Jurkat, Clone E6-1 (cell line): ENCODE results near the gene POR.

Experiments used
- DNase-seq: peaks from one replicate; pipeline ENCODE4 v3.0.0-alpha.2; 2011; ENCODE audit warnings: low read depth, low spot score
- H3K4me3 ChIP-seq: 2 replicates; pipeline ENCODE4 v1.5.1; 2011; ENCODE audit warnings: mild to moderate bottlenecking, low read length, control low read depth, moderate library complexity

Gene POR

DNA sequence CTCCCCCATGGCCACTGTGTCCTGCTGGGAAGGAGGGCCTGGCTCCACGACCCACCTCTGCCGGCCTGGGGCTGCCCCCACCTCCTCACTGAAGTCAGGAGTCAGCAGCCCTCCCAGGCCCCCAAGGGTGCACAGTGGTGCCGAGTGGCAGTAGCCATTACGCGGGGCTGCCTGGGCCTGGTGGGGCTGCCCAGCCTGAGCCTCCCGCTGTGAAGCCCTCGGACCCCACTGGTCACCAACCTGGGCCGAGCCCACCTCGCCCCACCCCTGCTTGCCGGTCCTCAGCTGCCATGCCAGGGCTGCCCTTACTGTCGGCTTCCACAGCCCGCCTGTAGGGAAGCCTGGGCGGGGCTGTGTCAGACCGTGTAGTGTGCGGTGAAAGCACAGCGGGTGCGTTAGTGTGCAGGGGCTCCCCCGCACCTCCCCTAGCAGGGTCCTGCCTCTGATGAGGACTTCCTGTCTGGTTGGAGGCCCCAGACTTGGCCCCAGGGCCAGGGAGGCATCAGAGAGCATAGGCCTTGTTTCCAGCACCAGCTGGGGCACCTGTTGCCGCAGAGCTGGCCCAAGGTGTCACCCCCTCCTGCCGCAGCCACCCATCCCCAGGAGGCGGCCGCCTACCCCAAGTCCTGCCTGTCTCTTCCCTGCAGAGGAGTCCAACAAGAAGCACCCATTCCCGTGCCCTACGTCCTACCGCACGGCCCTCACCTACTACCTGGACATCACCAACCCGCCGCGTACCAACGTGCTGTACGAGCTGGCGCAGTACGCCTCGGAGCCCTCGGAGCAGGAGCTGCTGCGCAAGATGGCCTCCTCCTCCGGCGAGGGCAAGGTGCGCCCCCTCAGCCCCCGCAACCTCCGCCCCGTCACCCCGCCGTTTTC lies 69.4 kb downstream of the POR start:
- no peak for DNase-seq
- H3K4me3 ChIP-seq, result no peak overlapping the region

DNA sequence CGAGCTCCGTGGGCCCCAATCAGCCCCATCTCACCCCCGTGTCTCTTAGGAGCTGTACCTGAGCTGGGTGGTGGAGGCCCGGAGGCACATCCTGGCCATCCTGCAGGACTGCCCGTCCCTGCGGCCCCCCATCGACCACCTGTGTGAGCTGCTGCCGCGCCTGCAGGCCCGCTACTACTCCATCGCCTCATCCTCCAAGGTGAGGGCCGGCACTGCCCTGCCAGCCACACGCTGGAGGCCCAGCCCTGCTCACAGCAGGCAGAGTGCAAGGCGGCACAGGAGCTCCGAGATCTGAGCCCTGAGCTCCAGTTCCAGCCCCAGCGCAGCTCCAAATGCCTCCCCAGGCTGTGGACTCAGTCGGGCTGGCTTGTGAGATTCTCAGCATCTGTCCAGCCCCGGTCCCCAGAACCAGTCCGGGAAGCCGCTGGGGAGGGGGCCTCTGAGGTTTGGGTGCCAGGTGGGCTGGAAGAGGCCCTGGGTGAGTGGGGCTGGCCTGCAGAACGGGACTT lies 70.1 kb downstream of the POR start:
- H3K4me3 ChIP-seq, result no peak overlapping the region
- no peak for DNase-seq

- no peak overlapping the region for H3K4me3 ChIP-seq
- no peak for DNase-seq
Observed at GRCh38 chr7:75985518-75986146, 70.7 kb downstream of the POR start.

DNA sequence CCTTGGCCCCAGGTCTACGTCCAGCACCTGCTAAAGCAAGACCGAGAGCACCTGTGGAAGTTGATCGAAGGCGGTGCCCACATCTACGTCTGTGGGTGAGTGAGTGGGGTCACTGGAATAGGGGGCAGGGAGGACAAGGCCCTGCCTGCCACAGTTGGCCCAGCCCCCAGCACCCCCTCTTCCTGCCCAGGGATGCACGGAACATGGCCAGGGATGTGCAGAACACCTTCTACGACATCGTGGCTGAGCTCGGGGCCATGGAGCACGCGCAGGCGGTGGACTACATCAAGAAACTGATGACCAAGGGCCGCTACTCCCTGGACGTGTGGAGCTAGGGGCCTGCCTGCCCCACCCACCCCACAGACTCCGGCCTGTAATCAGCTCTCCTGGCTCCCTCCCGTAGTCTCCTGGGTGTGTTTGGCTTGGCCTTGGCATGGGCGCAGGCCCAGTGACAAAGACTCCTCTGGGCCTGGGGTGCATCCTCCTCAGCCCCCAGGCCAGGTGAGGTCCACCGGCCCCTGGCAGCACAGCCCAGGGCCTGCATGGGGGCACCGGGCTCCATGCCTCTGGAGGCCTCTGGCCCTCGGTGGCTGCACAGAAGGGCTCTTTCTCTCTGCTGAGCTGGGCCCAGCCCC lies 71.3 kb downstream of the POR start:
- DNase-seq, result no peak
- H3K4me3 ChIP-seq, result no peak overlapping the region

GRCh38 chr7:75987026-75987804 lies 72.3 kb downstream of the POR start:
- no peak for DNase-seq
- H3K4me3 ChIP-seq, result no peak overlapping the region

DNA sequence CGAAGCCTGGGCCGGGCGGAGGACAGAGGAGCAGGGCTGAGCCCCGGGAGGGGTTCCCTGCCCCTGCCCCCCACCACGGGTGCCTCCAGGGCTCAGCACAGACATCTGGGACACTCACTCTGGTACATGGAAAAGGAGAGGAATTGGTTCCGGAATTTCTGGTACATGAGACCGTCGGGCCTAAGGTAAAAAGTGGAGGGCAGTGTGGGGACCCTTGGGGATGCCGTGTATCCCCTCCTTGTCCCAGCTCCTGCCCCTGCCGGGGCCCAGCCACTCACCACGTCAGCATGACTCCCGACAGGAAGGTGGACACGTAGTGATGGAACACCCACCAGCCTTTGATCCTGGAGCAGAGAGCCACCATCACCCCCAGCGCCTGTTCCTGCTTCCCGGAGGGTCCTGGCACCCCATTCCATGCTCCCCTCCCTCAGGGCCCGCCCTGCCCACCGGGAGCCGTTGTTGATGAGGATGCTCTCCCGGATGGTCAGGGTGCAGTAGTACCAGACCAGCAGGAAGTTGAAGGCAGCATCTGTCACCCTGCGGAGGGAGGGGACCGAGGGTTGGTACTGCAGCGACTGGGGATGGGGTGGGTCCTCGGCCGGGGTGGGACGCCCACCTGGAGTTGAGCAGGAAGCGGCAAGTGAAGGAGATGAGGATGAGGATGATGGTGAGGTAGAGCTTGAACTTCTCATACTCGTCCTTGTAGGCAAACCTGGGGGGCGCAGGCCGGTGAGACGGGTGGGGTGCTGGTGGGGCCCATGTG lies 73.0 kb downstream of the POR start:
- DNase-seq, result no peak
- H3K4me3 ChIP-seq, result no peak overlapping the region

GRCh38 chr7:75988568-75989499 lies 73.9 kb downstream of the POR start:
- no peak for DNase-seq
- H3K4me3 ChIP-seq, result no peak overlapping the region

- peak; percentile 16 for DNase-seq
- no peak overlapping the region for H3K4me3 ChIP-seq
Observed at GRCh38 chr7:75989500-75990388, 74.8 kb downstream of the POR start.

GRCh38 chr7:75991531-75992082 lies 76.7 kb downstream of the POR start:
- no peak for DNase-seq

DNA sequence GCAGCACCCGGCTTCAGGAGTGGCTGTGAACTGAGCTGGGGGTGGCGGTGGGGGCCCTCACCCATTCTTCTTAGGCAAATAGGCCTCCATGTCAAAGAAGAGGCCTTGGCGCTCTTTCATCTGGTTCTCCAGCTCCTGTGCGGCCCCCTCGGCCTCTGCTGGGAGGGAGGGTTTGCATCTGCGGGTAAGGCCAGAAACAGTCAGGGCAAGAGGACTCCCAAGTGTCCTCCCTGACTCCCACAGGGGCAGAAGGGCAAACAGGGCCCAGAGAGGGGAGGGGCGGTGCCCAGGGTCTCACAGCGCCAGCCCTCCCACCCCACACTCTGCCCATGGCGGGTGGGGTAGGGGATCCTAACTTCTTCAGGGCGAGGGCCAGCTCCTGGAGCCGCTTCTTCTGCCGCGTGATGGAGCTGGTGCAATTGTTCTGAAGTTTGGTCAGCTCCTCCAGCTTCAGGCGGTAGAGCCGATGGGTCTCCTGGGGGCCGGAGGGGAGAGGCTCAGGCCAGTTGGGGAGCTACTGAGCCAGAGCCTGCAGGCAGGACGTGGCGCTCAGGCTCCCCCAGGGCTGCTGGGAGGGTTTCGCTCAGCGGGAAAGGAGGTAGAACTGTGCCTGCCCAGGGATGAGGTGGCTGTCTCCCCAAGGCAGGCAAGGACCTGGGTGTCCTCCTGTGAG lies 77.3 kb downstream of the POR start:
- H3K4me3 ChIP-seq, result no peak overlapping the region
- DNase-seq, result no peak

More at GRCh38 chr7:75991531-75992082, 76.7 kb downstream of the POR start:
- H3K4me3 ChIP-seq, result no peak overlapping the region

DNA sequence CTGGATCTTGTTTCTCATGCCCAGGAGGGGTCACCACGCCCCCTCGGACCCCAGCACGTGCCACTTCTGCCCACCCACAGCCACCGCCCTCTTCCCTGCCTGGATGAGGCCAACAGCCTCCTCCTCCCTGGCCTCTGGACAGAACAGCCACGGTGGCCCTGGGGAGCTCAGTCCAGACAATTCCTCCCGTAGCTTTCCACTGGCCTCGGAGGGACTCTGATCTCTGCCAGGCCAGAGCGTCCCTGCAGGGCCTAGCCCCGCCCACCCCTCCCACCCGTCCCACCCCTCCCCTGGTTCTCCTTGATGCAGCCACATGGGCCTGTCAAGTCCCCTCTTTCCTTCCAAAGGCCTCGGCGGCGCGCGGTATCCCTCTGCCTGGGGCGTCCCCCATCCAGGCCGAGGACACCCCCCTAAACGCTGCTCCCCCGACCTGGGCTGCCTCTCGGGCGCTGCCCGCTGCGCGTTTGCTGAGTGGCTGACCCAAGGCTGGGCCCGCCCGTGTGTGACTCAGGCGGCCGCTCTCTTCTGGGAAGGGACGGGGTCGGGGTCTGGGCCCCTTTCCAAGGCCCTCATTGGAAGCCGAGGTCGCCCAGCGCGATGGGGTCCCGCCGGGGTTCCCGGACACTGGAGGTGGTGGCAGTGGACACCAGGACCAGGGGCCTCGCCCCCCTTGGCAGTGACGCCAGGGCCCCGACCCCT lies 78.9 kb downstream of the POR start:
- DNase-seq, result no peak

GRCh38 chr7:75994388-75995051 lies 79.6 kb downstream of the POR start, which contains the start of gene TMEM120A:
Gene TMEM120A (minus strand): TSS chr7:75994595. CDS start chr7:75994570, 25 bp downstream.
- peak; percentile 67 for DNase-seq
- H3K4me3 ChIP-seq, result peak within 1 kb of the TSS; percentile 70

More for the DNA sequence above, 78.9 kb downstream of the POR start:
- H3K4me3 ChIP-seq, result peak overlapping the region; percentile 70

GRCh38 chr7:75995052-75995471 lies 80.1 kb downstream of the POR start:
- DNase-seq, result no peak
- peak overlapping the region; percentile 70 for H3K4me3 ChIP-seq

- DNase-seq, result no peak
- no peak overlapping the region for H3K4me3 ChIP-seq
Observed at GRCh38 chr7:75995996-75996395, 81.0 kb downstream of the POR start.
